DND-41 (cell line): Measurements from ENCODE around the gene FOXL1.

Source experiments
- EZH2 ChIP-seq: IDR thresholded peaks from 3 replicates; pipeline ENCODE4 v1.6.1; 2012; ENCODE audit warnings: borderline replicate concordance, low read depth, mild to moderate bottlenecking, moderate library complexity, low read length, inconsistent platforms; ENCODE audit not compliant: severe bottlenecking
- TF ChIP-seq, protein P1 (sequence below): IDR thresholded peaks from 2 replicates; pipeline ENCODE4 v1.5.1; 2012; ENCODE audit warnings: borderline replicate concordance, low read length, moderate library complexity, mild to moderate bottlenecking; ENCODE audit not compliant: poor library complexity, severe bottlenecking; ENCODE audit errors: extremely low read depth

DNA sequence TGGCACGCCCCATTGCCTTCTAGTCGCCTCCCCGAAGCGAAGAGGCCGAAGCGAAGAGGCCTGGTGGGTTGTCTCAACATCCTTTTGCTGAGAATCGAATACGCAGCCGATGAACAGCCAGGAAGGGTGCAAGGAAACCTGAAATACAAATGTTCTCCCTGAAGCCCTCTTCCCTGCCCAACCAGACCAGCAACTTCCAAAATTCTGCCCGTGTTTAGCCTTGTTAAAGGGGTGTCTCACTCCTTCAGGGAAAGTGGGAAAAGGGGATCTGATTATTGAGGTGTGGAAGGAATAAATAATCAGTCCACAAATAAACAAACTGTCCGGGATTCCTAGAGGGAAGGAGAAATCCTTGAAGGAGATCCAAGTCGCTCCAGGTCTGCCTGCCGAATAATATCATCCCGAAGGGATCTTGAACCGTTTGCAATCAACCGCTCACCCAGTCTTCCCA, 13.1 kb upstream of the FOXL1 start:
- TF ChIP-seq, protein P1, sequence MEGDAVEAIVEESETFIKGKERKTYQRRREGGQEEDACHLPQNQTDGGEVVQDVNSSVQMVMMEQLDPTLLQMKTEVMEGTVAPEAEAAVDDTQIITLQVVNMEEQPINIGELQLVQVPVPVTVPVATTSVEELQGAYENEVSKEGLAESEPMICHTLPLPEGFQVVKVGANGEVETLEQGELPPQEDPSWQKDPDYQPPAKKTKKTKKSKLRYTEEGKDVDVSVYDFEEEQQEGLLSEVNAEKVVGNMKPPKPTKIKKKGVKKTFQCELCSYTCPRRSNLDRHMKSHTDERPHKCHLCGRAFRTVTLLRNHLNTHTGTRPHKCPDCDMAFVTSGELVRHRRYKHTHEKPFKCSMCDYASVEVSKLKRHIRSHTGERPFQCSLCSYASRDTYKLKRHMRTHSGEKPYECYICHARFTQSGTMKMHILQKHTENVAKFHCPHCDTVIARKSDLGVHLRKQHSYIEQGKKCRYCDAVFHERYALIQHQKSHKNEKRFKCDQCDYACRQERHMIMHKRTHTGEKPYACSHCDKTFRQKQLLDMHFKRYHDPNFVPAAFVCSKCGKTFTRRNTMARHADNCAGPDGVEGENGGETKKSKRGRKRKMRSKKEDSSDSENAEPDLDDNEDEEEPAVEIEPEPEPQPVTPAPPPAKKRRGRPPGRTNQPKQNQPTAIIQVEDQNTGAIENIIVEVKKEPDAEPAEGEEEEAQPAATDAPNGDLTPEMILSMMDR = no peak
- TF ChIP-seq EZH2 = no peak
